Renal cortical epithelial cell (primary cell): ENCODE results near the gene PIK3R4. TPM values are rescaled to one million over a fixed set of nuclear protein-coding genes. Genes with fewer than 3 reads are reported as not detected.

Experiments
- DNase-seq: peaks from one replicate; pipeline ENCODE4 v3.0.0-alpha.2; 2011; ENCODE audit warnings: low read depth
- total RNA-seq: library from RNA; depleted of rRNA; stranded (reverse); fragments of >200 nt; gene quantifications from 2 replicates; pipeline ENCODE4 v1.2.3, GENCODE V29; 2014

The PIK3R4 gene
- total RNA-seq, 1 donor from 2014 or later: 40.9 TPM

GRCh38 chr3:130741946-130742610 is 4.6 kb downstream of the PIK3R4 start:
- no peak for DNase-seq

GRCh38 chr3:130739848-130740247 is 6.8 kb downstream of the PIK3R4 start:
- no peak for DNase-seq

GRCh38 chr3:130738241-130738640 is 8.4 kb downstream of the PIK3R4 start:
- DNase-seq: no peak

- no peak for DNase-seq
Measured at GRCh38 chr3:130737622-130738021, 9.0 kb downstream of the PIK3R4 start.

GRCh38 chr3:130733236-130733875 is 13.3 kb downstream of the PIK3R4 start:
- no peak for DNase-seq

GRCh38 chr3:130732501-130732900 is 14.1 kb downstream of the PIK3R4 start:
- no peak for DNase-seq

GRCh38 chr3:130731817-130732216 is 14.8 kb downstream of the PIK3R4 start:
- no peak for DNase-seq

- DNase-seq: peak; percentile 17
Measured at GRCh38 chr3:130729154-130729553, 17.5 kb downstream of the PIK3R4 start.

- no peak for DNase-seq
Measured at GRCh38 chr3:130728037-130728436, 18.6 kb downstream of the PIK3R4 start.

GRCh38 chr3:130725746-130726145 is 20.9 kb downstream of the PIK3R4 start:
- DNase-seq: no peak

- DNase-seq: no peak
Measured at GRCh38 chr3:130715616-130716015, 31.0 kb downstream of the PIK3R4 start.

GRCh38 chr3:130712718-130713423 is 33.8 kb downstream of the PIK3R4 start:
- DNase-seq: no peak

- DNase-seq: no peak
Measured at GRCh38 chr3:130711565-130712324, 34.9 kb downstream of the PIK3R4 start.

GRCh38 chr3:130709671-130710070 is 37.0 kb downstream of the PIK3R4 start:
- DNase-seq: no peak

GRCh38 chr3:130707902-130708601 is 38.6 kb downstream of the PIK3R4 start:
- no peak for DNase-seq

- DNase-seq: no peak
Measured at GRCh38 chr3:130705501-130705900, 41.1 kb downstream of the PIK3R4 start.

GRCh38 chr3:130702985-130703384 is 43.6 kb downstream of the PIK3R4 start:
- DNase-seq: no peak

- DNase-seq: peak; percentile 32
Measured at GRCh38 chr3:130700541-130700940, 46.1 kb downstream of the PIK3R4 start.

GRCh38 chr3:130699765-130700164 is 46.9 kb downstream of the PIK3R4 start:
- DNase-seq: peak; percentile 25

- no peak for DNase-seq
Measured at GRCh38 chr3:130693314-130693713, 53.3 kb downstream of the PIK3R4 start.

GRCh38 chr3:130692455-130692854 is 54.2 kb downstream of the PIK3R4 start:
- peak; percentile 12 for DNase-seq
